Activated CD8-positive, alpha-beta T cell treated with anti-CD3 and anti-CD28 coated beads, Interleukin-2, amount 10 ng/mL, durations not matched to agents 7 days and 5 days (primary cell): Measurements from ENCODE around the gene EMP2. TPM values are rescaled to one million over a fixed set of nuclear protein-coding genes. Genes with fewer than 3 reads are reported as not detected.
A peak's percentile ranks its signal among the peaks of the same experiment; 100 is the strongest.
"Not testable (repeated sequence)": the region's sequence is repeated elsewhere in the genome, so short reads cannot be mapped to it uniquely, and the experiment has no call there.

Experiments
- ATAC-seq: fragments of 150-1000 bp; cut with Tn5 transposase; one replicate; pipeline ENCODE4 v1.10.0; 2021; ENCODE audit warnings: moderate library complexity
- CTCF ChIA-PET: fragments of 350-600 bp; sonication (Branson Sonifier 250); formaldehyde crosslinking; loops from one replicate; lab custom pipeline; 2021; ENCODE audit warnings: antibody characterized with exemption; lab: Charles Lee
- POLR2A ChIA-PET: fragments of 350-600 bp; sonication (Branson Sonifier 250); formaldehyde crosslinking; loops from one replicate; lab custom pipeline; 2021; ENCODE audit warnings: antibody characterized with exemption; lab: Charles Lee
- DNase-seq: peaks from one replicate; pipeline ENCODE4 v3.0.0-alpha.2; 2020
- H3K27ac Mint-ChIP-seq: one replicate; pipeline ENCODE4 v1.8.0; 2021; ENCODE audit warnings: mild to moderate bottlenecking, mixed read lengths
- H3K27me3 Mint-ChIP-seq: one replicate; pipeline ENCODE4 v1.8.0; 2021; ENCODE audit warnings: low read depth, mixed read lengths
- H3K36me3 Mint-ChIP-seq: one replicate; pipeline ENCODE4 v1.8.0; 2021; ENCODE audit warnings: low read depth, mixed read lengths
- H3K4me1 Mint-ChIP-seq: one replicate; pipeline ENCODE4 v1.8.0; 2021; ENCODE audit warnings: low read depth, mixed read lengths
- H3K4me3 Mint-ChIP-seq: one replicate; pipeline ENCODE4 v1.8.0; 2021; ENCODE audit warnings: mild to moderate bottlenecking, mixed read lengths
- H3K9me3 Mint-ChIP-seq: one replicate; pipeline ENCODE4 v1.8.0; 2022; ENCODE audit warnings: mixed read lengths; ENCODE audit not compliant: insufficient read depth
- total RNA-seq, 2 experiments: library from RNA; stranded (reverse); gene quantifications; one replicate each; pipeline ENCODE4 v1.2.3, GENCODE V29; 2021

EMP2 gene
- total RNA-seq, 2 experiments from 2014 or later: not detected

GRCh38 chr16:10536814-10537389 is 43.5 kb downstream of the EMP2 start:
- CTCF ChIA-PET: interaction anchor here (0.8 kb wide), 1 partner anchor 73 kb away, joined by 3 read pairs; no protein-coding TSS in a partner anchor
- POLR2A ChIA-PET: no interaction called here
- no peaks in the 10 kb centered on the region for H3K36me3 Mint-ChIP-seq
- no peak overlapping the region for H3K27ac Mint-ChIP-seq
- no peak overlapping the region for H3K4me3 Mint-ChIP-seq
- H3K4me1 Mint-ChIP-seq: no peaks in the 10 kb centered on the region
- no peaks in the 10 kb centered on the region for H3K9me3 Mint-ChIP-seq
- ATAC-seq (no peak), DNase-seq (no peak)
- no peaks in the 10 kb centered on the region for H3K27me3 Mint-ChIP-seq

GRCh38 chr16:10536328-10536727 is 44.1 kb downstream of the EMP2 start:
- H3K4me1 Mint-ChIP-seq, ATAC-seq, DNase-seq, POLR2A ChIA-PET, H3K27ac Mint-ChIP-seq, H3K27me3 Mint-ChIP-seq, H3K4me3 Mint-ChIP-seq, H3K36me3 Mint-ChIP-seq, H3K9me3 Mint-ChIP-seq: not testable (repeated sequence)
- CTCF ChIA-PET: interaction anchor here (0.8 kb wide), 1 partner anchor 74 kb away, joined by 3 read pairs; no protein-coding TSS in a partner anchor

GRCh38 chr16:10535461-10535860 is 44.9 kb downstream of the EMP2 start:
- ATAC-seq (no peak), DNase-seq (no peak)
- Mint-ChIP-seq H3K4me1 (no peaks in the 10 kb centered on the region), H3K4me3 (no peak overlapping the region), H3K9me3 (no peaks in the 10 kb centered on the region), H3K27me3 (no peaks in the 10 kb centered on the region), H3K27ac (no peak overlapping the region), H3K36me3 (no peaks in the 10 kb centered on the region)
- POLR2A ChIA-PET: no interaction called here
- CTCF ChIA-PET: no interaction called here

- no peaks in the 10 kb centered on the region for H3K36me3 Mint-ChIP-seq
- no peak for DNase-seq
- peaks cover 6% of the 10 kb centered on the region for H3K4me1 Mint-ChIP-seq
- ChIA-PET CTCF (no interaction called here), POLR2A (interaction anchor here (0.6 kb wide), 1 partner anchor 208 kb away, joined by 3 read pairs; no protein-coding TSS in a partner anchor)
- H3K9me3 Mint-ChIP-seq: no peaks in the 10 kb centered on the region
- no peak for ATAC-seq
- H3K27ac Mint-ChIP-seq: no peak overlapping the region
- no peaks in the 10 kb centered on the region for H3K27me3 Mint-ChIP-seq
- no peak overlapping the region for H3K4me3 Mint-ChIP-seq
Observed at GRCh38 chr16:10534748-10535147, 45.6 kb downstream of the EMP2 start.

- peaks cover 12% of the 10 kb centered on the region for H3K4me1 Mint-ChIP-seq
- H3K4me3 Mint-ChIP-seq, H3K9me3 Mint-ChIP-seq, DNase-seq, POLR2A ChIA-PET, CTCF ChIA-PET, H3K27ac Mint-ChIP-seq, H3K36me3 Mint-ChIP-seq, H3K27me3 Mint-ChIP-seq, ATAC-seq: not testable (repeated sequence)
Observed at GRCh38 chr16:10533612-10534011, 46.8 kb downstream of the EMP2 start.

- POLR2A ChIA-PET: no interaction called here
- no peak for DNase-seq
- Mint-ChIP-seq H3K27ac (no peak overlapping the region), H3K27me3 (no peaks in the 10 kb centered on the region), H3K9me3 (no peaks in the 10 kb centered on the region), H3K36me3 (no peaks in the 10 kb centered on the region), H3K4me1 (peaks cover 12% of the 10 kb centered on the region), H3K4me3 (no peak overlapping the region)
- ATAC-seq: no peak
- CTCF ChIA-PET: no interaction called here
Observed at GRCh38 chr16:10531582-10531981, 48.8 kb downstream of the EMP2 start.

GRCh38 chr16:10530685-10531084 is 49.7 kb downstream of the EMP2 start:
- H3K27me3 Mint-ChIP-seq: no peaks in the 10 kb centered on the region
- DNase-seq (no peak), ATAC-seq (no peak)
- H3K4me3 Mint-ChIP-seq: no peak overlapping the region
- no peaks in the 10 kb centered on the region for H3K36me3 Mint-ChIP-seq
- H3K4me1 Mint-ChIP-seq: peaks cover 12% of the 10 kb centered on the region
- no peak overlapping the region for H3K27ac Mint-ChIP-seq
- CTCF ChIA-PET: interaction anchor here (1.4 to 1.5 kb wide), 2 partner anchors 9 to 16 kb away, joined by 6 read pairs; no protein-coding TSS in a partner anchor
- POLR2A ChIA-PET: no interaction called here
- H3K9me3 Mint-ChIP-seq: no peaks in the 10 kb centered on the region

GRCh38 chr16:10529895-10530669 is 50.3 kb downstream of the EMP2 start:
- POLR2A ChIA-PET: no interaction called here
- Mint-ChIP-seq H3K36me3 (no peaks in the 10 kb centered on the region), H3K27me3 (no peaks in the 10 kb centered on the region), H3K27ac (peak overlapping the region; percentile 26), H3K4me3 (no peak overlapping the region), H3K9me3 (no peaks in the 10 kb centered on the region), H3K4me1 (peaks cover 12% of the 10 kb centered on the region)
- DNase-seq (peak; percentile 25), ATAC-seq (no peak)
- CTCF ChIA-PET: interaction anchor here (1.4 to 1.5 kb wide), 2 partner anchors 9 to 15 kb away, joined by 6 read pairs; no protein-coding TSS in a partner anchor

- CTCF ChIA-PET: no interaction called here
- DNase-seq (no peak), ATAC-seq (no peak)
- no peak overlapping the region for H3K27ac Mint-ChIP-seq
- H3K4me3 Mint-ChIP-seq: no peak overlapping the region
- H3K27me3 Mint-ChIP-seq: no peaks in the 10 kb centered on the region
- peaks cover 12% of the 10 kb centered on the region for H3K4me1 Mint-ChIP-seq
- no peaks in the 10 kb centered on the region for H3K36me3 Mint-ChIP-seq
- no peaks in the 10 kb centered on the region for H3K9me3 Mint-ChIP-seq
- POLR2A ChIA-PET: no interaction called here
Observed at GRCh38 chr16:10528635-10529034, 51.8 kb downstream of the EMP2 start.

- ATAC-seq: no peak
- Mint-ChIP-seq H3K27ac (no peak overlapping the region), H3K27me3 (no peaks in the 10 kb centered on the region), H3K36me3 (no peaks in the 10 kb centered on the region), H3K9me3 (no peaks in the 10 kb centered on the region), H3K4me1 (peaks cover 12% of the 10 kb centered on the region), H3K4me3 (no peak overlapping the region)
- POLR2A ChIA-PET: no interaction called here
- CTCF ChIA-PET: interaction anchor here (1.3 kb wide), 1 partner anchor 12 kb away, joined by 6 read pairs; no protein-coding TSS in a partner anchor
- DNase-seq: no peak
Observed at GRCh38 chr16:10526962-10527361, 53.4 kb downstream of the EMP2 start.

GRCh38 chr16:10525214-10525825 is 55.1 kb downstream of the EMP2 start:
- no peaks in the 10 kb centered on the region for H3K9me3 Mint-ChIP-seq
- H3K4me1 Mint-ChIP-seq: peaks cover 12% of the 10 kb centered on the region
- DNase-seq (no peak), ATAC-seq (no peak)
- ChIA-PET POLR2A (no interaction called here), CTCF (interaction anchor here (1.5 to 2.0 kb wide), 2 partner anchors 10 to 211 kb away, joined by 5 to 6 read pairs; no protein-coding TSS in a partner anchor)
- no peak overlapping the region for H3K27ac Mint-ChIP-seq
- H3K4me3 Mint-ChIP-seq: no peak overlapping the region
- H3K27me3 Mint-ChIP-seq: no peaks in the 10 kb centered on the region
- no peaks in the 10 kb centered on the region for H3K36me3 Mint-ChIP-seq

GRCh38 chr16:10522966-10523365 is 57.4 kb downstream of the EMP2 start:
- H3K9me3 Mint-ChIP-seq: no peaks in the 10 kb centered on the region
- ChIA-PET CTCF (interaction anchor here (1.2 to 1.8 kb wide), 3 partner anchors 9 to 396 kb away, joined by 3 to 6 read pairs (median 3); no protein-coding TSS in a partner anchor), POLR2A (no interaction called here)
- no peak overlapping the region for H3K4me3 Mint-ChIP-seq
- DNase-seq: no peak
- H3K36me3 Mint-ChIP-seq: no peaks in the 10 kb centered on the region
- H3K27me3 Mint-ChIP-seq: no peaks in the 10 kb centered on the region
- no peak for ATAC-seq
- no peak overlapping the region for H3K27ac Mint-ChIP-seq
- no peaks in the 10 kb centered on the region for H3K4me1 Mint-ChIP-seq
